HepG2 (cell line): ENCODE data around the gene UQCR10. TPM values are rescaled to one million over a fixed set of nuclear protein-coding genes. Genes with fewer than 3 reads are reported as not detected.

Source experiments
- ATAC-seq: fragments of 200-7000 bp; cut with Tn5 transposase; 3 replicates; pipeline ENCODE4 v1.9.1; 2020; ENCODE audit warnings: mild to moderate bottlenecking, moderate library complexity
- BruUV-seq: library from RNA; stranded (reverse); fragments of 400-500 nt; replicated peaks from 2 replicates; lab custom pipeline; 2021; lab: Mats Ljungman, UMichigan
- CTCF ChIA-PET: fragments of 300-600 bp; formaldehyde crosslinking; extraction: SDS; loops from one replicate; lab custom pipeline; 2021; ENCODE audit warnings: low total read pairs, inconsistent platforms, low intra/inter-chr PET ratio; lab: Yijun Ruan, JAX
- POLR2A ChIA-PET: fragments of 350-600 bp; sonication (Branson Sonifier 250); formaldehyde crosslinking; loops from one replicate; lab custom pipeline; 2020; ENCODE audit warnings: antibody characterized with exemption, inconsistent platforms; lab: Yijun Ruan, JAX
- DNase-seq: peaks from one replicate; pipeline ENCODE4 v3.0.0-alpha.2; 2015; ENCODE audit warnings: low spot score
- FAIRE-seq: peaks from 3 replicates; lab custom pipeline; 2011; peaks lifted over from hg19 to GRCh38; lab: Jason Lieb, UNC
- H2AFZ ChIP-seq: one replicate; pipeline ENCODE4 v1.6.1; 2011; ENCODE audit warnings: low read length, inconsistent platforms
- H3K27ac ChIP-seq: fragments of 300-600 bp; 3 replicates; pipeline ENCODE4 v1.8.0; 2011; ENCODE audit warnings: mixed run types, mild to moderate bottlenecking, mixed read lengths, low read length, inconsistent platforms; ENCODE audit not compliant: insufficient read depth; ENCODE audit errors: extremely low read length
- H3K27me3 ChIP-seq, 2 experiments: fragments of 200-600 bp in 1 of 2; 2 replicates in 1 of 2; 3 replicates in 1 of 2; pipeline versions ENCODE4 v1.6.0 to v1.8.0; 2011; ENCODE audit warnings: low read length in 2 of 2, mild to moderate bottlenecking in 2 of 2, moderate library complexity in 2 of 2, inconsistent platforms in 1 of 2; ENCODE audit not compliant: insufficient read depth in 2 of 2, control insufficient read depth in 1 of 2
- H3K36me3 ChIP-seq, 2 experiments: fragments of 200-600 bp in 1 of 2; replicated peaks in 1 of 2; 2 replicates in 1 of 2; 3 replicates in 1 of 2; pipeline versions ENCODE4 v1.5.1 to v1.8.0; 2011; ENCODE audit warnings: low read length in 2 of 2, inconsistent platforms in 1 of 2; ENCODE audit not compliant: insufficient read depth in 2 of 2, control insufficient read depth in 1 of 2
- H3K4me1 ChIP-seq: 2 replicates; pipeline ENCODE4 v1.5.1; 2012; ENCODE audit warnings: low read length, inconsistent platforms; ENCODE audit not compliant: insufficient read depth
- H3K4me2 ChIP-seq: 2 replicates; pipeline ENCODE4 v1.6.0; 2011; ENCODE audit warnings: low read depth, low read length, inconsistent platforms
- H3K4me3 ChIP-seq, 3 experiments: fragments of 200-600 bp in 1 of 3; sonication (generic), shearing (Covaris generic) in 1 of 3; replicated peaks in 1 of 3; 2 replicates each; pipeline ENCODE4 v1.5.1; 2011 to 2016; ENCODE audit warnings: low read length in 3 of 3, inconsistent platforms in 2 of 3, low read depth in 2 of 3, mild to moderate bottlenecking in 2 of 3, control low read depth in 1 of 3, mixed read lengths in 1 of 3; ENCODE audit not compliant: insufficient read depth in 1 of 3
- H3K79me2 ChIP-seq: one replicate; pipeline ENCODE4 v1.6.1; 2011; ENCODE audit warnings: low read length, inconsistent platforms; ENCODE audit not compliant: insufficient read depth
- H3K9ac ChIP-seq: 2 replicates; pipeline ENCODE4 v1.6.0; 2011; ENCODE audit warnings: mild to moderate bottlenecking, low read depth, low read length, inconsistent platforms; ENCODE audit not compliant: insufficient read depth
- H3K9me3 ChIP-seq: 2 replicates; pipeline ENCODE4 v1.5.1; 2012; ENCODE audit warnings: mild to moderate bottlenecking, low read length
- H4K20me1 ChIP-seq: 2 replicates; pipeline ENCODE4 v1.6.0; 2011; ENCODE audit warnings: inconsistent platforms, mild to moderate bottlenecking, low read length, moderate library complexity; ENCODE audit not compliant: insufficient read depth
- CBX1 ChIP-seq: IDR thresholded peaks from one replicate; pipeline ENCODE4 v1.6.1; 2016; ENCODE audit warnings: antibody characterized with exemption, low read depth
- DNMT3B ChIP-seq: conservative IDR thresholded peaks from 2 replicates; pipeline ENCODE4 v1.6.1; 2016; ENCODE audit warnings: missing biosample characterization, control low read depth
- ETV6 ChIP-seq: sonication (generic); formaldehyde crosslinking; conservative IDR thresholded peaks from 2 replicates; pipeline ENCODE4 v1.4.0; 2020; ENCODE audit warnings: missing genetic modification reagents
- HCFC1 ChIP-seq: fragments of 150-350 bp; IDR thresholded peaks from 2 replicates; pipeline ENCODE4 v1.6.1; 2014; ENCODE audit warnings: low read depth, low read length
- MEIS1 ChIP-seq: sonication (generic); formaldehyde crosslinking; IDR thresholded peaks from 2 replicates; pipeline ENCODE4 v1.9.0; 2021; ENCODE audit warnings: mild to moderate bottlenecking, missing genetic modification reagents, moderate library complexity, borderline replicate concordance
- MLLT10 ChIP-seq: sonication (generic); formaldehyde crosslinking; IDR thresholded peaks from 2 replicates; pipeline ENCODE4 v1.4.0; 2020; ENCODE audit warnings: missing genetic modification reagents
- NFIC ChIP-seq: IDR thresholded peaks from 2 replicates; pipeline ENCODE4 v1.6.1; 2012; ENCODE audit warnings: mild to moderate bottlenecking, low read length, inconsistent platforms
- PHF5A ChIP-seq: IDR thresholded peaks from one replicate; pipeline ENCODE4 v1.6.1; 2018; ENCODE audit warnings: low read depth, missing genetic modification reagents; ENCODE audit not compliant: unreplicated experiment
- POLR2G ChIP-seq: fragments of 200-400 bp; formaldehyde crosslinking; IDR thresholded peaks from 2 replicates; pipeline ENCODE4 v1.6.1; 2018; ENCODE audit warnings: mild to moderate bottlenecking, low read depth, low read length, moderate library complexity
- RFX1 ChIP-seq: fragments of 450-650 bp; IDR thresholded peaks from 2 replicates; pipeline ENCODE4 v1.6.1; 2017
- RFXANK ChIP-seq: IDR thresholded peaks from 2 replicates; pipeline ENCODE4 v1.6.1; 2016
- U2AF2 ChIP-seq: fragments of 200-400 bp; formaldehyde crosslinking; IDR thresholded peaks from 2 replicates; pipeline ENCODE4 v1.6.1; 2017; ENCODE audit warnings: low read depth, mild to moderate bottlenecking, low read length
- YY1 ChIP-seq: IDR thresholded peaks from 2 replicates; pipeline ENCODE4 v1.6.1; 2011; ENCODE audit warnings: low read length, low read depth, moderate library complexity, mild to moderate bottlenecking; ENCODE audit not compliant: insufficient read depth, insufficient replicate concordance
- ZNF768 ChIP-seq: sonication (generic); formaldehyde crosslinking; IDR thresholded peaks from 2 replicates; pipeline ENCODE4 v1.4.0; 2020; ENCODE audit warnings: missing genetic modification reagents
- ZNF839 ChIP-seq: sonication (generic); formaldehyde crosslinking; IDR thresholded peaks from 2 replicates; pipeline ENCODE4 v1.4.0; 2020; ENCODE audit warnings: missing genetic modification reagents, mild to moderate bottlenecking, borderline replicate concordance
- ZNF891 ChIP-seq: sonication (generic); formaldehyde crosslinking; IDR thresholded peaks from 2 replicates; pipeline ENCODE4 v1.5.0; 2020; ENCODE audit warnings: mild to moderate bottlenecking, missing genetic modification reagents
- ZSCAN31 ChIP-seq: sonication (generic); formaldehyde crosslinking; IDR thresholded peaks from 2 replicates; pipeline ENCODE4 v1.5.0; 2020; ENCODE audit warnings: low read depth, mild to moderate bottlenecking, missing genetic modification reagents
- WGBS: methylation state at CpG from one replicate; pipeline ENCODE4 v1.1.6; 2017; ENCODE audit warnings: low lambda C conversion rate; 5-methylcytosine and 5-hydroxymethylcytosine counted together
- in situ Hi-C: cut with HindIII; loops from 2 replicates; pipeline ENCODE4 v1.10.0; 2017; ENCODE audit warnings: low pct_unique_long_range_greater_than_20kb; ENCODE audit not compliant: extremely low pct_ligation_motif_present
- intact Hi-C: fragments of 100-400 bp; cut with micrococcal nuclease; formaldehyde crosslinking; loops from one replicate; pipeline ENCODE4 v1.10.0; 2022; ENCODE audit not compliant: unreplicated experiment
- polyA plus RNA-seq, 8 experiments: library from polyadenylated mRNA; depleted of rRNA in 3 of 8; stranded (reverse) in 7 of 8; unstranded in 1 of 8; fragments of >200 nt; fragmentation: Illumina TruSeq in 4 of 8; extraction: Trizol in 4 of 8; gene quantifications; 2 replicates each; pipeline versions ENCODE4 v1.2.1 to v1.2.3, GENCODE V29; 2011 to 2016; ENCODE audit warnings: low read depth in 4 of 8, missing spikeins in 1 of 8, mixed read lengths in 1 of 8; ENCODE audit not compliant: insufficient read depth in 1 of 8
- total RNA-seq, 5 experiments: library from RNA; depleted of rRNA; stranded (reverse); fragments of >200 nt; fragmentation: Illumina TruSeq; extraction: Trizol; gene quantifications; 2 replicates each; pipeline ENCODE4 v1.2.3, GENCODE V29; 2016; ENCODE audit warnings: low read depth in 1 of 5
- TF ChIP-seq, protein P1 (sequence below): sonication (generic); formaldehyde crosslinking; IDR thresholded peaks from 2 replicates; pipeline ENCODE4 v1.5.0; 2020; ENCODE audit warnings: missing genetic modification reagents, mild to moderate bottlenecking, borderline replicate concordance
- TF ChIP-seq, protein P2 (sequence below): sonication (generic); formaldehyde crosslinking; IDR thresholded peaks from 2 replicates; pipeline ENCODE4 v1.8.1; 2023; ENCODE audit warnings: missing genetic modification reagents, mild to moderate bottlenecking, borderline replicate concordance

UQCR10 gene
- total and polyA plus RNA-seq, 2 of the 13 experiments (the other 11 are each of a cell fraction or from before 2014, with no cell fraction given): 225 to 232 TPM

DNA sequence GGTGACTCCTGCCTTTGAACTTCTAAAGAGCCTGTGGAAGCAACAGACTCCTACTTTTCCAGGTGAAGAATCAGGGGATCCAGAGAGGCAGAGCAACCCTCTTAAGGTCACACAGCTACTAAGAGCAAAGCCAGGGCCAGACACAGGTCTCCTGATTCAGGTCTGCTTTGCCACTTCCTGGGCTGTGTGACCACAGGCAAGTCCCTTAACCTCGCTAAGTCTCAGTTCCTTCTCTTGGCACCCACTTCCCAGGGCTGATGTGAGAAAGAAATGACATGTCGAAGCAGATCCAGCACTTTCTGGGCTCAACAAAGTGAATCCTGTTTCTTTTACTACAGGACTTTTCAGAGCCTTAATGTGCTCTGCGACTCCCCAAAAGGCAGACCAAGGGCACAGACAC lies 30.2 kb downstream of the UQCR10 start:
- intact Hi-C loops: no loop called here
- H3K4me3 ChIP-seq: no peak overlapping the region
- TF ChIP-seq MEIS1 (CRISPR knock-in tag) (no peak), ZNF768 (peak; percentile 71; the same call in 1 of the 2 replicates), PHF5A (CRISPR knock-in tag) (no peak), RFX1 (no peak), ZSCAN31 (CRISPR knock-in tag) (no peak)
- TF ChIP-seq, protein P1, sequence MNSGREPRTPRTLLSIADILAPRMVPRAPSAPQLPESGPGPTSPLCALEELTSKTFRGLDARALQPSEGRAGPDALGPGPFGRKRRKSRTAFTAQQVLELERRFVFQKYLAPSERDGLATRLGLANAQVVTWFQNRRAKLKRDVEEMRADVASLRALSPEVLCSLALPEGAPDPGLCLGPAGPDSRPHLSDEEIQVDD (CRISPR knock-in tag): no peak
- TF ChIP-seq, all 625 proteins: peak for 1
- Histone ChIP-seq H3K27ac (peak overlapping the region; percentile 24), H3K4me1 (peaks cover 40% of the 10 kb centered on the region), H3K9ac (no peak overlapping the region), H3K27me3 (no peaks in the 10 kb centered on the region), H3K79me2 (no peaks in the 10 kb centered on the region), H3K9me3 (no peaks in the 10 kb centered on the region), H4K20me1 (no peaks in the 10 kb centered on the region), H3K4me2 (no peak overlapping the region), H3K36me3 (peaks cover 22 to 58% of the 10 kb centered on the region in 2 experiments), H2AFZ (no peak overlapping the region)
- ChIA-PET CTCF (no interaction called here), POLR2A (interaction anchor here (3.1 kb wide), 1 partner anchor 13 kb away, joined by 8 read pairs; no protein-coding TSS in a partner anchor)
- 89% methylated on average over 3 of the region's 3 CpGs for WGBS
- FAIRE-seq (no peak), ATAC-seq (no peak), DNase-seq (no peak)
- in situ Hi-C loops: no loop called here
- no TSS peak for BruUV-seq

DNA sequence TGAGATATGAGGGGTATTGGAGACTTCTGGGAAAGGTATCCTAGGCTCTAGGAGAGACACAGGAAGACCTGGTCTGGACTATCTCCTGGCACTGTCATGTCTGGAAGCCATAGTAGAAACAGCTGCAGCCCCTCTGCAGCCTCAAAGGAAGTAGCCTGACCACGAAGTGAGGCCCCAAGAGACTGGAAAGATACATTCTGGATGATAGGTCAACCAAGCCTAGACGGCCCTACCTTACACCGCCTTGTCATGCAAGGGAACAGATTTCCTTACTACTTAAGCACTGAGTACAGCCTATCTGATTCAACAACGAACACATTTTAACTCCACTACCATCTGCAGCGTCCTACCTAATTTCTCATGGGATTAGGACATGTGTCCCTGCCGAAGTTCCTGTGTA lies 31.1 kb downstream of the UQCR10 start:
- no peak for TF ChIP-seq YY1
- no peak for TF ChIP-seq POLR2G
- TF ChIP-seq NFIC: no peak
- no peak for TF ChIP-seq ZNF891
- no peak for TF ChIP-seq ZNF839 (CRISPR knock-in tag)
- TF ChIP-seq U2AF2: no peak
- TF ChIP-seq HCFC1: no peak
- no peak for TF ChIP-seq ETV6 (CRISPR knock-in tag)
- no peak for TF ChIP-seq DNMT3B (CRISPR knock-in tag)
- TF ChIP-seq CBX1: no peak
- TF ChIP-seq RFXANK: no peak
- TF ChIP-seq MLLT10: no peak
- TF ChIP-seq, protein P2, sequence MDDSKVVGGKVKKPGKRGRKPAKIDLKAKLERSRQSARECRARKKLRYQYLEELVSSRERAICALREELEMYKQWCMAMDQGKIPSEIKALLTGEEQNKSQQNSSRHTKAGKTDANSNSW (CRISPR knock-in tag): no peak
- Histone ChIP-seq H3K4me2 (no peak overlapping the region), H4K20me1 (no peaks in the 10 kb centered on the region), H3K79me2 (no peaks in the 10 kb centered on the region), H3K9me3 (no peaks in the 10 kb centered on the region), H3K4me3 (no peak overlapping the region), H3K27me3 (no peaks in the 10 kb centered on the region), H2AFZ (no peak overlapping the region), H3K27ac (peak overlapping the region; percentile 74), H3K4me1 (peaks cover 40% of the 10 kb centered on the region), H3K9ac (0 out of 2 replicates have a peak overlapping the region, but pooled peaks have one; percentile 59), H3K36me3 (peaks cover 18 to 51% of the 10 kb centered on the region in 2 experiments)
- no TSS peak for BruUV-seq
- intact Hi-C loops (no loop called here), in situ Hi-C loops (no loop called here)
- ATAC-seq: no peak
- CTCF ChIA-PET: no interaction called here
- FAIRE-seq: no peak
- WGBS: 95% methylated on average over 6 of the region's 6 CpGs
- POLR2A ChIA-PET: interaction anchor here (0.5 to 3.1 kb wide), 5 partner anchors 13 to 26 kb away, joined by 3 to 17 read pairs (median 7); no protein-coding TSS in a partner anchor
- DNase-seq: no peak
